ENCODE measurements around the gene ALG9. TPM values are rescaled to one million over a fixed set of nuclear protein-coding genes. Genes with fewer than 3 reads are reported as not detected.

ALG9 gene
- polyA plus RNA-seq, 3 donors: 7.4 to 7.9 (median 7.8) TPM

DNA sequence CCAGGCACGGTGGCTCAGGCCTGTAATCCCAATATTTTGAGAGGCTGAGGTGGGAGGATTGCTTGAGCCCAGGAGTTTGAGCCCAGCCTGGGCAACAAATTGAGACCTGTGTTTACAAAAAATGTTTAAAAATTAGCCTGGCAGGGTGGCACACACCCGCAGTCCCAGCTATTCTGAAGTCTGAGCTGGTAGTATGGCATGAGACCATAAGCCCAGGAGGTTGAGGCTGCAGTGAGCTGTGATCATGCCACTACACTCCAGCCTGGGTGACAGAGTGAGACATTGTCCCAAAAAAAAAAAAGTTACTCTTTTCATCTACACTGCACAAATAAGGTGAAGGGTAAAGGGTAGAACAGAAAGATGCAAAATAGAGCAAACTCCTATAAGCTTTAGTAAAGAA is 82.9 kb downstream of the ALG9 start:
- Histone ChIP-seq H3K9ac (ENCODE audit: insufficient read depth, low read length, poor library complexity, severe bottlenecking) (no peak overlapping the region), H4K20me1 (ENCODE audit: insufficient read depth, low read length) (no peaks in the 10 kb centered on the region), H3K36me3 (replicated peaks in 1 of 2; ENCODE audit: control insufficient read depth in 1 of 2, insufficient read depth in 2 of 2, low read length in 2 of 2) (peaks cover 10 to 27% of the 10 kb centered on the region in 2 donors), H3K4me1 (ENCODE audit: control insufficient read depth in 1 of 2, insufficient read depth in 2 of 2, low read length in 2 of 2) (no peaks in the 10 kb centered on the region), H3K27me3 (ENCODE audit: control insufficient read depth in 2 of 2, insufficient read depth in 2 of 2, low read length in 2 of 2) (no peaks in the 10 kb centered on the region), H3K79me2 (ENCODE audit: insufficient read depth, low read length) (no peaks in the 10 kb centered on the region), H3K27ac (ENCODE audit: low read depth in 1 of 2, low read length in 2 of 2) (no peak overlapping the region), H3K9me3 (replicated peaks in 1 of 2; ENCODE audit: control insufficient read depth in 1 of 2, insufficient read depth in 1 of 2, low read length in 2 of 2) (no peaks in the 10 kb centered on the region), H3K4me3 (replicated peaks in 1 of 3; ENCODE audit: low read depth in 2 of 3, low read length in 3 of 3) (no peak overlapping the region), H2AFZ (ENCODE audit: insufficient read depth, low read depth, low read length, poor library complexity, severe bottlenecking) (no peak overlapping the region), H3K4me2 (replicated peaks; ENCODE audit: extremely low read depth, low read length, poor library complexity, severe bottlenecking) (no peak overlapping the region)
- TF ChIP-seq CTCF (IDR thresholded peaks at IDR 0.05): no peak
- intact Hi-C loops (cut with micrococcal nuclease): no loop called here
- peaks cover 18 to 27% of the 10 kb centered on the region in 2 donors for H3K36me3 Mint-ChIP-seq
- H3K27ac Mint-ChIP-seq: peak overlapping the region in 2 of 7 donors; percentile 10 to 46
- no peaks in the 10 kb centered on the region for H3K9me3 Mint-ChIP-seq
- no peak overlapping the region for H3K4me3 Mint-ChIP-seq
- H3K27me3 Mint-ChIP-seq (ENCODE audit: low read depth in 3 of 3): no peaks in the 10 kb centered on the region
- H3K4me1 Mint-ChIP-seq: peaks cover 13% of the 10 kb centered on the region
- WGBS (ENCODE audit: insufficient coverage): 50% methylated on average over 2 of the region's 2 CpGs
- DNase-seq: no peak

GRCh38 chr11:111788051-111788450 is 83.3 kb downstream of the ALG9 start:
- Histone ChIP-seq H3K9ac (ENCODE audit: insufficient read depth, low read length, poor library complexity, severe bottlenecking) (no peak overlapping the region), H3K79me2 (ENCODE audit: insufficient read depth, low read length) (no peaks in the 10 kb centered on the region), H3K4me3 (replicated peaks in 1 of 3; ENCODE audit: low read depth in 2 of 3, low read length in 3 of 3) (no peak overlapping the region), H3K27ac (ENCODE audit: low read depth in 1 of 2, low read length in 2 of 2) (no peak overlapping the region), H4K20me1 (ENCODE audit: insufficient read depth, low read length) (no peaks in the 10 kb centered on the region), H3K4me2 (replicated peaks; ENCODE audit: extremely low read depth, low read length, poor library complexity, severe bottlenecking) (no peak overlapping the region), H3K9me3 (replicated peaks in 1 of 2; ENCODE audit: control insufficient read depth in 1 of 2, insufficient read depth in 1 of 2, low read length in 2 of 2) (no peaks in the 10 kb centered on the region), H2AFZ (ENCODE audit: insufficient read depth, low read depth, low read length, poor library complexity, severe bottlenecking) (no peak overlapping the region), H3K36me3 (replicated peaks in 1 of 2; ENCODE audit: control insufficient read depth in 1 of 2, insufficient read depth in 2 of 2, low read length in 2 of 2) (peaks cover 10 to 27% of the 10 kb centered on the region in 2 donors), H3K4me1 (ENCODE audit: control insufficient read depth in 1 of 2, insufficient read depth in 2 of 2, low read length in 2 of 2) (no peaks in the 10 kb centered on the region), H3K27me3 (ENCODE audit: control insufficient read depth in 2 of 2, insufficient read depth in 2 of 2, low read length in 2 of 2) (no peaks in the 10 kb centered on the region)
- Mint-ChIP-seq H3K9me3 (no peaks in the 10 kb centered on the region), H3K27me3 (ENCODE audit: low read depth in 3 of 3) (no peaks in the 10 kb centered on the region), H3K4me3 (no peak overlapping the region), H3K27ac (peak overlapping the region in 2 of 7 donors; percentile 10 to 46), H3K4me1 (peaks cover 13% of the 10 kb centered on the region), H3K36me3 (peaks cover 18 to 29% of the 10 kb centered on the region in 2 donors)
- intact Hi-C loops (cut with micrococcal nuclease): no loop called here
- DNase-seq: no peak
- 83% methylated on average over 1 of the region's 2 CpGs for WGBS (ENCODE audit: insufficient coverage)
- TF ChIP-seq CTCF (IDR thresholded peaks at IDR 0.05): no peak
